Right lung (tissue), 5 donors: ENCODE measurements around the gene PDLIM5. TPM values are rescaled to one million over a fixed set of nuclear protein-coding genes. Genes with fewer than 3 reads are reported as not detected.
"Not testable (repeated sequence)": the region's sequence is repeated elsewhere in the genome, so short reads cannot be mapped to it uniquely, and the experiment has no call there.

Experiments
- DNase-seq, 2 donors: peaks; one replicate each; pipeline ENCODE4 v3.0.0-alpha.2; 2013
- polyA plus RNA-seq, 5 donors: library from polyadenylated mRNA; unstranded; fragments of 120-200 nt; gene quantifications; one replicate each; pipeline versions ENCODE4 v1.2.1 to v1.2.3, GENCODE V29; 2013; ENCODE audit warnings: inconsistent platforms in 1 of 5, low replicate concordance in 1 of 5; ENCODE audit not compliant: insufficient read length in 5 of 5, insufficient read depth in 1 of 5

Gene PDLIM5
- polyA plus RNA-seq, 5 donors = 19.1 to 21.9 (median 19.3) TPM

DNA sequence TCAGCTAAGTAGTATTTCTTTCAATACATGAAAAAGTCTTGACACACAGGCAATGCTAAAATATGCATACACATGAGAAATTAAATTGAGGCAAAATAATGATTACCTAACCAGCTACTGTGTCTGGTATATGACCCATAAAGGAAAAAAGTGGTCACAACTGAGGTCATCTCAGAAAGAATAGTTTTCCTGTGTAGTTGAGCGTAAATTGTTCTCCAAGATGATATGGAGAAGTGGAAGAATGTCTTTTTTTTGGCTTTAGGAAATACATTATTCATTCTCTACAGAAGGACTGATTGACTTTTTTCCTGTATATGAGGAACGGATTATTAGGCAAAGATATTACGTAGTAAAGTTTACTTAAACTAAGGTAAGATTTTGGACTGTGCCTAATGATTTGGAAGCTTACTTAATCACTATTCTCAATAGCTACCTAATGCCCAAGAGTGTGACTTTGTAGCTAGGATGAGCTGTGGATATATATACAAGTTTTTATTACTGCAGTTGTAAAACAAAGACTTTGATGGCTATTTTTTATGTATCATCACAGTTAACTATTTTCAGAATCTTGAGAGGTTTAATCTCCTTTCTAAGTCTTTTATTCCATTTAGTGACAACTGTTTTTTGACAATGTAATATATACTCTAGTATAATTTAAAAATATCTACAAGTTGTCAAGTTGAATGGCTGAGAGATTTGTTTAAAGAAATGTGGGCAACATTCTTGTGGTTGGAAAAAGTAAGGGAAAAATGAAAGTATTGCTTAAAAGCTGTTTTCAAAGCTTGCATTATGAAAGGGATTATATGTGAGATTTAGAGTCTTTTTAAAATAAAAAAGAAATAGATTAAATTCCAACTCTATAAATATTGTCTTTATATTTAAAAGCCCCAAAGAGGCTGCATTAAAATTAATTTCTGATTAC, 100.2 kb downstream of the PDLIM5 start:
- DNase-seq = no peak

DNA sequence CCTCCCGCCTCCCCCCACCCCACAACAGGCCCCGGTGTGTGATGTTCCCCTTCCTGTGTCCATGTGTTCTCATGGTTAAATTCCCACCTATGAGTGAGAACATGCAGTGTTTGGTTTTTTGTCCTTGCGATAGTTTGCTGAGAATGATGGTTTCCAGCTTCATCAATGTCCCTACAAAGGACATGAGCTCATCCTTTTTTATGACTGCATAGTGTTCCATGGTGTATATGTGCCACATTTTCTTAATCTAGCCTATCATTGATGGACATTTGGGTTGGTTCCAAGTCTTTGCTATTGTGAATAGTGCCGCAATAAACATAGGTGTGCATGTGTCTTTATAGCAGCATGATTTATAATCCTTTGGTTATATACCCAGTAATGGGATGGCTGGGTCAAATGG, 104.3 kb downstream of the PDLIM5 start:
- not testable (repeated sequence) for DNase-seq

DNA sequence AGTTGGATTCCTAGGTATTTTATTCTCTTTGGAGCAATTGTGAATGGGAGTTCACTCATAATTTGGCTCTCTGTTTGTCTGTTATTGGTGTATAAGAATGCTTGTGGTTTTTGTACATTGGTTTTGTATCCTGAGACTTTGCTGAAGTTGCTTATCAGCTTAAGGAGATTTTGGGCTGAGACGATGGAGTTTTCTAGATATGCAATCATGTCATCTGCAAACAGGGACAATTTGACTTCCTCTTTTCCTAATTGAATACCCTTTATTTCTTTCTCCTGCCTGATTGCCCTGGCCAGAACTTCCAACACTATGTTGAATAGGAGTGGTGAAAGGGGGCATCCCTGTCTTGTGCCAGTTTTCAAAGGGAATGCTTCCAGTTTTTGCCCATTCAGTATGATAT, 105.9 kb downstream of the PDLIM5 start:
- not testable (repeated sequence) for DNase-seq

DNA sequence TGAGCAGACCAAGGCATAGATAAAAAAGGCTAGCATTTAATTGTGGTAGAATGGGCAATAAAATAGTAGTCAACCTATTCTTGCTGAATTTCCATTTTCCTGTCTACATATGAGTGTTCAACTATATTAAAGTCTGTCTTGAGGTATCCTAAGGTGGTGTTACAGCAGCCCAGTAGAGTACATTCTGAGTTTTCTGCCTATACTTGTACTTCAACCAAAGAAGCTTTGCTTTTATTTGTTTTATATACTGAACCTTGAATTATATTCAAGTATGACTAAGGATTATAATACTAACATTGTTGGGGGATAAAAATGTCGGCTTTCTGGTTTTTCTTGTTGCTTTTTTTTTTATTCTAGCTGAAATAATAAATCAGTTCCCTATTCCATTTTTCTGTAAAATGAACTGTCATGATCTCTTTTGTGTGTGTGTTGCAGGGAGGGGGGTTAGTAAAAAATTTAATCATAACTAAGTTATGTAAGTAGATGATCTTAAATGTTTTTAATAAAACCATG, 106.7 kb downstream of the PDLIM5 start:
- no peak for DNase-seq

DNA sequence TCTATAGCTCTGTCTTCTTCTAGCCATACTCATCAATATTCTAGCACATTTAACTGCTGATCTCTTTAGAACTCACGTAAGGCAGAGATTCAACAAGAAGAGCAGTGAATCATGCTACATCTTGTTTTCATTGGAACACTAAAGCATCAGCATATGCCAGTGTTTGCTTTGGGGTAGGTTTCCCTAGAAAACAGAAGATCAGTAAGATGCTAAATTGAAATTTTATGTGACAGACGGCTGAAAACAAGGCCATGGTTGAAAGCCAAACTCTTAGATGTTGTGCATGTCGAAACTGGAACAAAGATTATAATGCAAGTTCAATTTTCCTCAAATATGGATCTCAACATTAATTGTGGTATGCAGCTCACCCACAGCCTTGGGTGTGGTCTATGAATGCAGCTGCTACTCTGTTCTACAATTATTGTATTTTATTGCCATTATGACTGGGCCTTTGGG, 107.6 kb downstream of the PDLIM5 start:
- no peak for DNase-seq

DNA sequence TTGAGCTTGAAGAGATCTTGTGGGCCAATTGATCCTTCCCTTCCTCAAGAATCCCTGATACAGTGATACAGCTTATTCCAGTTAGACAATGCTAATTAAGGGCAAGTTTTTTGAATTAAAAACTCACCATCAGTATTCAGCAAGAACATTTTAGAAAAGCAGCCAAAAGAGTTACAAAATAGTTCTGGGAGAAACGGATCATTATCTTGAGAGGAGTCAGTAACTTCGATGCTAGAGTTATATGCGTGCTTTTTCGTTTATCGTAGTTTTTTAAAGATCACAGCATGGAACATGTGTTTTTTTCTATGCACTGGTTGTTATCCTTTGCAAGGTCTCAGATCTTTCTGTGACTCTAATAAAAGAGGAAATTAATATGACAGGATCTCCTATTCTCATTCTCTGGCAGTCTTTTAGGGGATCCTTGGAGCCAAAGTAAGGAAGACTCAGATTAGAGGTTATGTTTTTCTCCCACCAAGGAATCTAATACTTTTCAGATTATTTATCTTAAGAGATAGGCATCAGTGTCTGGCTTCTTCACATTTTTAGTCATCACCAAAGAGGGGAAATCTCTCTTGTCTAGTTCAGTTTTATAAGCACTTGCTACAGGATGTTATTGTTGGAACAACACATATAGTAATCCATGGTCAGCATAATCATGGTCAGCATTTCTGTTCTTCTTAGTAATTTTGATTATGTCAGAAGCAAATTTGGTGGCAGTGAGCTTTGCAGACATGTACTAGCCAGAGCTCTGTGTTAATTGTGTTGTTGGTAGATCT, 109.7 kb downstream of the PDLIM5 start:
- no peak for DNase-seq

DNA sequence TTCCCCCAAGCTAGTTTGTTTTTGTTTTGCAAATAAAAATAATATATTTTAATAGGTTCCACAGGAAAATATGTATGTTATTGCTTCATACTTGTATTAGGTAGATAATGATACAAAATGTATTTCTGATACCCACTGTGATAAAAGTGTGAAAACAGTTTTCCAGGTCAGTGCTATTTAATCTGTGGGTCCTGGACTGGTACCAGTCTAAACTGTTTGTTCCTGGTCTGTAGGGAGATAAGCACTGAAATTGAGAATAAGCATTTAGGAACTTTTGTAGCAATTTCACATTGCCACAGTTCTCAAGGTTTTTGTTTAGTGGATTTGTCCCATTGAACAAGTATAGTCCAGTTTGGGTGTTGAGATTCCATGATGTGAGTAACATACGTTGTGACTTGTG, 110.5 kb downstream of the PDLIM5 start:
- DNase-seq = no peak

DNA sequence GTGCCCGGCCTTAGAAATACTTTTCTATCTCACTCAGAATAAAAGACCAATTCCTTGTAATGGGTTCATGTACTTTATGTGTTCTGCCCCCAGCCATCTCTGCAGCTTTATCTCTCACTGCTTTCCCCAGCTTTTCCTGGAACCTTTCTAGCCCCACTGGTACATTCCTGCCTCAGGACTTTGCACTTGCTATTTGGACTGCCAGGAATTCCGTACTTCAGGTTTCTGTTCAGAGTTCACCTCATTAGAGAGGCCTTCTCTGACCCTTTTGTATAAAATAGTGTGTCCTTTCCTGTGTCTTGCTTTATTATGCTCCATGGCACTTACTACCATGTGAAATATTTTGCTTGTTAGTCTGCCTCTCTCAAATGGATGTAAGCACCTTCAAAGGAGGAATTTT, 112.5 kb downstream of the PDLIM5 start:
- DNase-seq = no peak

DNA sequence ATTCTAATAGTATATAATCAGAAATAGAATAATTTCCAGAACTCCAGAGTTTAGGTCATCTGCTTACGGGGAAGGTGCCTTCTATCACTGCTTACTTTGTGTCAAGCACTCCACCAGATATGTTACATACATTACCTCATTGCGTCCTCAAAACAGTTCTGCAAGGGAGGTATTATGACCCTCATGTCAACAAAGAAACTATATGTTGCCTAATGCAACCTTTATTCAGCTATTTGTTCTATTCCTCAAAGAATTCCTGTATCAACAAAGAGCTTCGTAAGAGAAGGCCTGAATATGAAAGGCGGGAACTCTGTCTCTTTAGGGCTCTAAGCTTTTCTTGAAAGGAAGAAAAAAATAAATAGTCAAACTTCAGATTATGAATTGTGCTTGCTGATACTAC, 114.7 kb downstream of the PDLIM5 start:
- no peak for DNase-seq

DNA sequence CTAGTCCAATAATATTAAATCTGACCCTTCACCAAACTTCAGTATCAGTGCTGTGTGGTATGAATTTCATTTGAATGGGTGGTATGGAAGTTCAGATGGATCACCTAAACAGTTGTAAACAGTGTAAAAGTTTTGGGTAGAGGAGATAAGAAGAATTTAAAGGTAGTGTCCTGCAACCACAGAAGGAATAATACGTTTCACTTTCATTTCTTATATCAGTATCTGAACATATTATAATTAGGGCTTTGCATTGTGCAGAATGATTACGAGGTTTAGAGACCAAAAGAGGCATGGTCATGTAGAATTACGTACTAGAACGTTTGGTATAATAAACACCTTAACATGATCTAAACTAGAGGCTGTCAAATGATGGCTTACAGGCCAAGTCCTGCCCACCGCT, 116.1 kb downstream of the PDLIM5 start:
- no peak for DNase-seq

DNA sequence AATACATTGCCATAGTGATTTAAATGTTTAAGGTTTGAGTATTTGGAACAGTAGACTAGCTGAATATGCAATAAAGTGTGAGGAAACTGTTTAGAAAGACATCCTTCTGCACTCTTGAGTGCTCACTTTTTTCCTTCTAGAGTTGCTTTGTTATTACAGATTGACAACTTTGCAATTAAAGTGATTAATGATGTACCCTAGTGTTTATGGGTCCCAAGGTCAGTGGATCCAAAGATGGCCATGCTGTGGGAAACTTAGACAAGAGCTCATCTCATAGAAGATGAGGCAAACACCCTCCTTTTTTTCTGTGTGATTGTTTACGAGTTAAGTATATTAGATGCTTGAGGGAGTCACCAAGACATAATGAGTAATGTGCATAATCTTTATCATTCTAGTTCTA, 118.8 kb downstream of the PDLIM5 start:
- DNase-seq = no peak

DNA sequence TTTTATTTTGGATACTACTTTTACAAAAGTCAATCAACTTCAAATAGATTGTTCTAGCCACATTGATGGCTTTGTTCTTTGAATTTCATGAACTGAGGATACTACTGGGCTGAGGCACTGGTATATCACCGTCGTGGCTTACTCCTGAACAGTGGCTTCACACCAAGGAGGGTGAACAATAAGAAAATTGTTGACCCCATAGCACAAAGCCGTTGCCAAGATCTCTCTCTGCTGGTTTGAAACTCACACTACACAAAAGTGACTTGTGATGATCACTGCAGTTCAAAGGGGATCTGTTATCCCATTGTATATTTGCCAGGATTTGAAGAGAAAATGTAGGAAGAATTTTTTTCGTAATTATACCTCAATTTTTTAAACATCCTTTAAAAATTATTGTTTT, 119.6 kb downstream of the PDLIM5 start:
- DNase-seq = no peak

DNA sequence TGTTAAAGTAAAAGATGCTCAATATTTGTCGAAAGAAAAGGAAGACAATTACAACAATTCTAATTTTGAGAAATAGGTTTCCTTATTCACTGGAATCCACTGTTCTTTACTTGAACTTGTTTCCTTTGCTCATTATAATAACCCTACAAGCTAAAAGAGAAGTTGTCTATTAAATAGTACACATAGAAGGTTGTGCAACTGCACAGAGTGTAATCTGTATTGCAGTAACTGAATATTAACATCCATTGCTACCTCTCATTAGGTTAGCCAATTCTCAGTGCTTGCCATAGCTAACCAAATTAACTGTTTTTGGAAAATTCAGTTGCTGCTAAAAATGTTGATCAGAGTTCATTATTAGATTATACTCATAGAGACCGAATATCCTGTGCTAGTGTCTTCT, 120.0 kb downstream of the PDLIM5 start:
- no peak for DNase-seq

DNA sequence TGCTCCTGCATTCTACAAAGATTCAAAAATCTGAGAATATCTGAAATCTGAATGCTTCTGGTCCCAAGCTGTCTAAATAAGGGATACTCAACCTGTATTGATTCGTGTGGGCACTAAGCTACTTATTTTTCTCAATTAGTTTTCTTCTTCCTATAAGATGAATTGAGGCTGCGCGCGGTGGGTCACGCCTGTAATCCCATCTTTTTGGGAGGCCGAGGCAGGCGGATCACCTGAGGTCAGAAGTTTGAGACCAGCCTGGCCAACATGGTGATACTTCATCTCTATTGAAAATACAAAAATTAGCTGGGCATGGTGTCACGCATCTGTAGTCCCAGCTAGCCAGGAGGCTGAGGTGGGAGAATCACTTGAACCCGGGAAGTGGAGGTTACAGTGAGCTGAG, 122.3 kb downstream of the PDLIM5 start:
- DNase-seq = no peak

DNA sequence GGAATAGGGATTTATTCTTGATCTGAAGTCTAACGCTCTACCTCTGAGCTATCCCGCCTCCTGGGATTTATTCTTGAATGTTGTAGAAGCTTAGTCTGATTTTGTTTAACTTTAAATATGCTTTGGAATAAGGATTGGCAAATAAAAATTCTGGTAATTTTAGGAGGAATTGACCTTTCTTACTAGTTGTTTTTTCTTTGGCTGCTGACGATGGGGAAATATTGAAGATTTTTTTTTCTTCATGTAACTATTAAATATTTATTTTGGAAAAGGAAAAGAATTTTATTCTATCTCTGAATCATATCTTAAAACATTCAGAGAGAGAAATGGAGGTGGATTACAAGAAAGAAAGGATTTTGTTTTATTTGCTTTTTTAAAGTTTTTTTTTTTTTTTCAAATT, 122.9 kb downstream of the PDLIM5 start:
- DNase-seq = no peak

DNA sequence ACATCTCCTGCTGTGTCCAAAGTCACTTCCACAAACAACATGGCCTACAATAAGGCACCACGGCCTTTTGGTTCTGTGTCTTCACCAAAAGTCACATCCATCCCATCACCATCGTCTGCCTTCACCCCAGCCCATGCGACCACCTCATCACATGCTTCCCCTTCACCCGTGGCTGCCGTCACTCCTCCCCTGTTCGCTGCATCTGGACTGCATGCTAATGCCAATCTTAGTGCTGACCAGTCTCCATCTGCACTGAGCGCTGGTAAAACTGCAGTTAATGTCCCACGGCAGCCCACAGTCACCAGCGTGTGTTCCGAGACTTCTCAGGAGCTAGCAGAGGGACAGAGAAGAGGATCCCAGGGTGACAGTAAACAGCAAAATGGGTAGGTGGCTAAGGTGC, 123.9 kb downstream of the PDLIM5 start:
- DNase-seq = no peak

DNA sequence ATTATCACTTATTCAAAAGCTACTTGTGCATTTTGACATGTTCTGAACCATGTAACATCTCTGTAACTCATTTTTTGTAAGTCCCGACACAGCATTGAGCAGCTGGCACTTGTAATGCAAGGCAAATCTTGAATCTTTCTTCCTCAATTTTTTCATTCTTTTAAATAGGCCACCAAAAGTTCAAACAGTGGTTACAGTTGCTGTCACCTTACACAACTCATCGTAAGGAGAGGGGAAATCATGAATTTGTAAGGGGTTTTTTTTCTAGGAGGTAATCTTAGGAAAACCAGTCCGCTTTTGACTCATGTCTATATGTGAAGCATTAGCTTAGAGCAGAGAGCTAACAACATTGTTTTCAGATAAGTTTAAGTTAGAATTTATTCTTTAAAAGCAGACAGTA, 124.5 kb downstream of the PDLIM5 start:
- no peak for DNase-seq

DNA sequence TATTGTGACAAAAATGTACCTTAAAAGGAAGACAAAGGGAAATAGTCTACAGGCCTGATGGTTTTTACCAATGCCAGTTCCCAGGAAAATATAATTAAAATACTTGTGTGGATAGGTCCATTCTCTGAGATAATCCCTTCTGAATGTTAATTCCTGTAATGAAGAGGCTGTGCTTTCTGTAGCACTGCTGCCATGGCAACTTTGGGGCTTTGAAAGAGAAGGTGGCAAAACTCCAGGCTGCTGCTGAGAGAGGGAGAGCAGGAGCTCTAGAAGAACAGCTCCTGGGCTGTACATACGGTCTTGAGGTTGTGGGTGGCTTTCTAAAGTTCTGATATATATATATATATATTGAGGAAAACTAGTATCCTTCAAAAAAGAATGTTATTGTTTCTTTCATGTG, 125.4 kb downstream of the PDLIM5 start:
- peak; percentile 11 to 32 for DNase-seq

DNA sequence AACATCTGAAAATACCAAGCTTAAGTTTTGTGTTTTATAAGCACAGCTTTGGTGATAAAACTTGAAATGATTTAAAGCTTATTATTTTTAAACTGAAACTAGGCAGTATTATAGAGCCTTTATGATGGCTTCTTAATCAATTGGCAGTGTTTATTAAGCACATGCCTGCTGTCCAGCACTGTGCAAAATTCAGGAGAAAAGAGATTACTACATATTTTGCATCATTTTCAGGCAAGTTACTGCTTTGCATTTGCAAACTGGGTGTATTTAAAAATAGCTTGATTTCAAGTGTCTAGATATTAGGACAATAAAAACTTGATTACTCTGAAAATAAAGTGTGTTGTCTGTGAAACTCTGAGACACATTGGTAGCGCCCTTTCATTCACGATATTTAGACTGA, 126.5 kb downstream of the PDLIM5 start:
- no peak for DNase-seq

DNA sequence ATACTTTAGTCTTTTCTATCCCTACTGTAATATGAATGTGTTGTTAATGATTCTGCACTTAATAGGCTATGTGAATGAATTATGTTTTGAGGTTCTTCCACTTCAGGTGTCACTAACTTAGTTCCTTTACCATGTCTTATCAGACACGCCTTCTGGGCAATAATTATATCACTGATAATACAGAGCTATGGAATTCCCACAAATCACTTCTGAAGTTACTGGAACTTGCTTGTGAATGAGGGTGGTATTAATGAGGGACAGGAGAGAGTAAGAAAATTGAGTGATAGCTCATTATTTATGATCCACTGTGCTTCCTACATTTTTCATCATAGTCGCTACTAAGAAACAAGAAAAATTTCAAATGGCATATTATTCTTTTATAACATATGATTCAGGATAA, 130.0 kb downstream of the PDLIM5 start:
- no peak for DNase-seq

DNA sequence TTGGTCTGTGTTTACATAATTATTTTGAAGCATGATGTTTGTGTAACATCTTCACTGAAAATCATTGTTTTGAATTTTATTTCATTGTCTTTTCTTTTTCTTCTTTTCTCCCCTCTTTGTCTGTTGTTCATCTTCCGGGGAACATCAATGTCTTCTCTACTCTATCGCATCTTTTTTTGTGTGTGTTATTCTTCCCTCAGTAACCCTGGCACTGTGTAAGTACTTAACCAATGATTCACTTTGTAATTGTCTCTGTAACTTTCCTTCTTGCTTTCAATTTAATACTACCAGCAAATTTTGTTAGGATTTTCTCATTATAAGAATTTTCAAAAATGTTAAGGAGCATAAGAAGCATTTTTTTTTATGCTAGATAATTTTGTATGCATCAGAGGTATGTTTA, 130.8 kb downstream of the PDLIM5 start:
- DNase-seq = no peak

DNA sequence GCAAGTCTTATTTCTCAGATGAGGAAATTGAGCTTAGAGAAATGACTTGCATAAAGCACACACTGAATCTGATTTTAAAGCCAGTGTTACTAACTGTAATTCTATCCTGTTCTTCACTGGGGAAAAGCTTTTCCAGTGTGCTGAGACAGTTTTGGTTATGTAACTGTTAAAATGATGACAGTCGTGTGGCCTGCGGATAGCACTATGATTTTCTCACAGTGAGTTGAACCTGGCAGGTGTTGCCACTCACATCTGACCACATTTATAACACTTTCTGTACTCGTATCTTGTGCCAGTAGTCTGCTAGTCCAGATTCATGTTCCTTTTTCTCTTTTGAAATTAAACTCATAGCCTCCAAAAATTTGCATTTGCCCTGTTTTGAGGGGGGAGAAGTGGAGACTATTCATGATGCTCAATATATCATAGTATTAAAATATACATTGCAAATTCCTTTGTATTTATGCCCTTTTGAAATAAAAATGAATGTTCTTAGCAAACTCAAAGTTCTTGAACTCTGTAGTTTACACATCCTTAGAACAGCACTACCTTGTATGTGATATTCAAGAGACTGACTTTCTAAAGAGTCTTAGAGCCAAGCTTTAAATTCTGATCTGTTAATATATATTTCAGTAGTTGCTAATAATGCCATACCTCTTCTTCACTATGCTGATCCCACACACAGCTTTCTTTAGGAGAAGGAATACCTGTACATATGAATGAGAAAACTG, 132.3 kb downstream of the PDLIM5 start:
- no peak for DNase-seq
